NCI-H2196 treated with DMSO at 0.1 percent for 48 hours (cell line): ENCODE data around the gene BRPF1.
A peak's percentile ranks its signal among the peaks of the same experiment; 100 is the strongest.
"Not testable (repeated sequence)": the region's sequence is repeated elsewhere in the genome, so short reads cannot be mapped to it uniquely, and the experiment has no call there.

Source experiments
- DNase-seq: peaks from one replicate; lab custom pipeline; 2025; ENCODE audit not compliant: unreplicated experiment; lab: John Stamatoyannopoulos, UW

BRPF1 gene

GRCh38 chr3:9767418-9767817, 35.9 kb downstream of the BRPF1 start:
- DNase-seq, result no peak

GRCh38 chr3:9768141-9768775, 36.7 kb downstream of the BRPF1 start:
- DNase-seq, result no peak

GRCh38 chr3:9769012-9769411, 37.5 kb downstream of the BRPF1 start:
- DNase-seq, result no peak

- DNase-seq, result no peak
Measured at GRCh38 chr3:9769426-9770275, 38.1 kb downstream of the BRPF1 start, which contains the start of gene CAMK1. Gene CAMK1, minus strand, starts transcription at chr3:9769947. Its CDS starts 2,198 bp downstream, at chr3:9767749.

GRCh38 chr3:9770276-9770812, 38.8 kb downstream of the BRPF1 start:
- DNase-seq, result peak; percentile 9

GRCh38 chr3:9771007-9771406, 39.5 kb downstream of the BRPF1 start:
- DNase-seq, result not testable (repeated sequence)

GRCh38 chr3:9776896-9777693, 45.6 kb downstream of the BRPF1 start:
- no peak for DNase-seq

GRCh38 chr3:9777694-9778021, 46.1 kb downstream of the BRPF1 start:
- no peak for DNase-seq

GRCh38 chr3:9778143-9779074, 46.9 kb downstream of the BRPF1 start:
- DNase-seq, result no peak

GRCh38 chr3:9779075-9779593, 47.6 kb downstream of the BRPF1 start:
- no peak for DNase-seq

GRCh38 chr3:9779721-9780457, 48.4 kb downstream of the BRPF1 start:
- DNase-seq, result no peak

- no peak for DNase-seq
Measured at GRCh38 chr3:9780458-9780812, 48.9 kb downstream of the BRPF1 start.

GRCh38 chr3:9780910-9781309, 49.4 kb downstream of the BRPF1 start:
- DNase-seq, result no peak

GRCh38 chr3:9781551-9781950, 50.0 kb downstream of the BRPF1 start:
- no peak for DNase-seq

GRCh38 chr3:9781978-9782603, 50.6 kb downstream of the BRPF1 start:
- DNase-seq, result peak; percentile 9

- DNase-seq, result no peak
Measured at GRCh38 chr3:9782770-9783169, 51.2 kb downstream of the BRPF1 start.

- no peak for DNase-seq
Measured at GRCh38 chr3:9783954-9784353, 52.4 kb downstream of the BRPF1 start.

- DNase-seq, result no peak
Measured at GRCh38 chr3:9784965-9785364, 53.4 kb downstream of the BRPF1 start.

- DNase-seq, result no peak
Measured at GRCh38 chr3:9785602-9786001, 54.1 kb downstream of the BRPF1 start.
